ENCODE measurements around the gene NPEPL1. TPM values are rescaled to one million over a fixed set of nuclear protein-coding genes. Genes with fewer than 3 reads are reported as not detected.

Gene NPEPL1
- total RNA-seq, 1 donor from 2014 or later: 31.3 TPM

DNA sequence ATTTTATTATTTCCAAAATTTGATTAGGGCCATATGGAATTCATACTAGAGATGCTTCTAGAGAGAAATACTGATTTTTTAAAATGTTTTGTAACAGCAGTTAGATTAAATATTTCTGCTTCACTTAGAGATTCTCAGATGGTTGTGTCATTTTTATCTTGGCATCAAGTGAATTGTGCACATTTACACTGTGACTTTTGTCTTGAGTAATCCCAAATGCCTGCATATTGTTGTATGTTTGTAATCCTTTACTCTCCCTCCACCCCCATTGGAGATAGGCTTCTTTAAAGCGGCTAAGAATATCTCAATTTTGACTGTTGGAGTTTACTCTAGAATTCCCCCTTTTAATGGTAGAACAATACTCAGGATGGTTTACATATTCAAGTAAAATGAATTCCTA is 22.5 kb upstream of the NPEPL1 start:
- no peak for TF ChIP-seq CTCF (IDR thresholded peaks at IDR 0.05)
- no peak for DNase-seq (ENCODE audit: low spot score)
- Mint-ChIP-seq H3K9me3 (ENCODE audit: low read depth) (no peaks in the 10 kb centered on the region), H3K4me1 (ENCODE audit: low read depth) (no peaks in the 10 kb centered on the region), H3K36me3 (ENCODE audit: low read depth) (peaks cover 18% of the 10 kb centered on the region), H3K27ac (ENCODE audit: unreplicated experiment) (no peak overlapping the region), H3K27me3 (ENCODE audit: low read depth) (no peaks in the 10 kb centered on the region), H3K4me3 (ENCODE audit: unreplicated experiment) (no peak overlapping the region)

DNA sequence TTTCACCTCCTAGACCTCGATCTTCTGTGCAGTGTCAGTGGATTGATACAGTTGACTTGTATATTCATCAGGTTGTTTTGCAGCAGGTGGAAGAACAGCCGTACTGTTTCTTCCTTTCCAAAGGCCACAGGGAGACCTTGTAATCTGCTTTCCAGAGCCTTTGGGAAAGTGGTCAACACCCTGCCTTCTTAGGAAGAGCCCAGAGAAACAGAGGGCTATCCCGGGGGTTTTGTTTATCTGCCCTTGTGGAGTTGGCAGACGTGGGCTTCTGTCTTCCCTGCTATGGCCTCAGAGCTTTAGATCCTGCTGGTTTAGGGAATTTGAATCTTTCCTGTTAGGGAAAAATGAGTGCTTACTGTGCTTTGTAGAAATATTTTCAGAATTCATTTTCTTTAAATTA is 21.9 kb upstream of the NPEPL1 start:
- H3K9me3 Mint-ChIP-seq (ENCODE audit: low read depth): no peaks in the 10 kb centered on the region
- no peak overlapping the region for H3K4me3 Mint-ChIP-seq (ENCODE audit: unreplicated experiment)
- no peak overlapping the region for H3K27ac Mint-ChIP-seq (ENCODE audit: unreplicated experiment)
- H3K4me1 Mint-ChIP-seq (ENCODE audit: low read depth): no peaks in the 10 kb centered on the region
- TF ChIP-seq CTCF (IDR thresholded peaks at IDR 0.05): no peak
- peaks cover 23% of the 10 kb centered on the region for H3K36me3 Mint-ChIP-seq (ENCODE audit: low read depth)
- no peak for DNase-seq (ENCODE audit: low spot score)
- H3K27me3 Mint-ChIP-seq (ENCODE audit: low read depth): no peaks in the 10 kb centered on the region

- TF ChIP-seq CTCF (IDR thresholded peaks at IDR 0.05): no peak
- Mint-ChIP-seq H3K4me3 (ENCODE audit: unreplicated experiment) (no peak overlapping the region), H3K9me3 (ENCODE audit: low read depth) (no peaks in the 10 kb centered on the region), H3K36me3 (ENCODE audit: low read depth) (peaks cover 27% of the 10 kb centered on the region), H3K27me3 (ENCODE audit: low read depth) (no peaks in the 10 kb centered on the region), H3K4me1 (ENCODE audit: low read depth) (no peaks in the 10 kb centered on the region), H3K27ac (ENCODE audit: unreplicated experiment) (no peak overlapping the region)
- DNase-seq (ENCODE audit: low spot score): no peak
Observed at GRCh38 chr20:58673119-58673518, 19.5 kb upstream of the NPEPL1 start.

DNA sequence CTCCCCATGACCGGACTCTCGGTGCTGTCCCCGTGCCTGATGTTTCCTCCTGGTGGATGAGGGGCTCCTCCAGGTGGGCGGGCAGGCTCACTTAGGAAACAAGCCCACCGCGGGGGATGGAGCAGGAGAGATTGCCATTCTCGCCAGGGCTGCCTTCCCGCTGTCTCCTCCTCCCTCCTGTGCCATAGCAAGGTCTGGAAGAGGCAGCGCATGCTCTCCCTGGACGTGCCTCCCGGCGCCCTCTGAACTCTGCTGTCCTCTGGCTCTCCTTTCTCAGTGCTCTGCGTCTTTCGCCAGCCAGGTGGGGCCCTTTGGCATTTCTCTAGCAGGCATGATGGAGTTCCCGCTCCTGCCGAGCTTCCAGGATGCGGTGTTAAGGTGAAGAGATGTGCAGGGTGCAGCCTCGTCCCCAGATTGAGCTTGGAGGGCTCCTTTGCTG is 17.4 kb upstream of the NPEPL1 start:
- DNase-seq (ENCODE audit: low spot score): no peak
- H3K36me3 Mint-ChIP-seq (ENCODE audit: low read depth): peaks cover 33% of the 10 kb centered on the region
- no peak for TF ChIP-seq CTCF (IDR thresholded peaks at IDR 0.05)

DNA sequence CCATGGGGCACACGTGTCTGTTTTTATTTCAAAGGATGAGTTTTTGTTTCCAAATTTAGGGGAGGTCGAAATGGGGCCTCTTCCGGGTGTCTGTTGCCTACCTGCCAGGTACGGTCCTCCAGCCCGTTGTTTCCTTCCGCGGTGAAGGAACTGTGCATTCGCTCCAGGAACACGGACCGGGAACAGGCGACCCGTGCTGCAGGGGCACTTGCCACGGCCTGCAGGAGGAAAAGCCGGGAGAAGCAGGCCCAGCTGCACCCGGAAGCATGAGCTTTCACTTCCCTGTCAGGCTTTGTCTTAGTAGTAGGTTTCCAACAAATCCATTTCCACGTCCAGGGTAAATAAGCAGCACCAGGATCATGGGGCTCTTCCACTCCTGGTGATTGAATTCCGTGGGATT is 17.0 kb upstream of the NPEPL1 start:
- no peak for DNase-seq (ENCODE audit: low spot score)
- no peaks in the 10 kb centered on the region for H3K27me3 Mint-ChIP-seq (ENCODE audit: low read depth)
- no peak for TF ChIP-seq CTCF (IDR thresholded peaks at IDR 0.05)
- H3K27ac Mint-ChIP-seq (ENCODE audit: unreplicated experiment): no peak overlapping the region
- peaks cover 33% of the 10 kb centered on the region for H3K36me3 Mint-ChIP-seq (ENCODE audit: low read depth)
- no peaks in the 10 kb centered on the region for H3K9me3 Mint-ChIP-seq (ENCODE audit: low read depth)
- no peak overlapping the region for H3K4me3 Mint-ChIP-seq (ENCODE audit: unreplicated experiment)
- H3K4me1 Mint-ChIP-seq (ENCODE audit: low read depth): no peaks in the 10 kb centered on the region

More for the DNA sequence above, 17.4 kb upstream of the NPEPL1 start:
- H3K27me3 Mint-ChIP-seq (ENCODE audit: low read depth): no peaks in the 10 kb centered on the region
- H3K27ac Mint-ChIP-seq (ENCODE audit: unreplicated experiment): no peak overlapping the region
- no peaks in the 10 kb centered on the region for H3K9me3 Mint-ChIP-seq (ENCODE audit: low read depth)
- H3K4me3 Mint-ChIP-seq (ENCODE audit: unreplicated experiment): no peak overlapping the region
- H3K4me1 Mint-ChIP-seq (ENCODE audit: low read depth): no peaks in the 10 kb centered on the region
